ENCODE measurements around the gene SPESP1.

SPESP1 gene

DNA sequence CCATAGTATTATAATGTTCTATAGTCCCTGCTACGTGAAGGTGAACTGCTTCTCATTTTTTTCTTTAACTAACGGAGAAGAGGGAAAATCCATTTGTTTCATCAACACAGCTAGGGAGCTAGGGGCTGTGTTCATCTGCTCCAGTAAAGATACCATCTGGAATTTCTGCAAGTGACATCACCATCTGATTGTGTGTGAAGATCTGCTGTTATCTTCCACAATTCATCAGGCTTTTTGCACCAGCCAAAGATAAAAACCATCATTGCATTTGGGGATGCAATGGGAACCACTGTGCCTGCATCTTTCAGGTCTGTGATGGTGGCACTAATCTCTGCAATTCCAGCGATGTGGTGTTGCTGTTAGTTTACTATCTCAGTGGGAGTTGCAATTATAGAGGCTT lies 48.7 kb downstream of the SPESP1 start:
- no peak overlapping the region for H3K4me3 ChIP-seq (ENCODE audit: low read length)
- no peak for DNase-seq (ENCODE audit: low read depth)
- TF ChIP-seq, protein P1, sequence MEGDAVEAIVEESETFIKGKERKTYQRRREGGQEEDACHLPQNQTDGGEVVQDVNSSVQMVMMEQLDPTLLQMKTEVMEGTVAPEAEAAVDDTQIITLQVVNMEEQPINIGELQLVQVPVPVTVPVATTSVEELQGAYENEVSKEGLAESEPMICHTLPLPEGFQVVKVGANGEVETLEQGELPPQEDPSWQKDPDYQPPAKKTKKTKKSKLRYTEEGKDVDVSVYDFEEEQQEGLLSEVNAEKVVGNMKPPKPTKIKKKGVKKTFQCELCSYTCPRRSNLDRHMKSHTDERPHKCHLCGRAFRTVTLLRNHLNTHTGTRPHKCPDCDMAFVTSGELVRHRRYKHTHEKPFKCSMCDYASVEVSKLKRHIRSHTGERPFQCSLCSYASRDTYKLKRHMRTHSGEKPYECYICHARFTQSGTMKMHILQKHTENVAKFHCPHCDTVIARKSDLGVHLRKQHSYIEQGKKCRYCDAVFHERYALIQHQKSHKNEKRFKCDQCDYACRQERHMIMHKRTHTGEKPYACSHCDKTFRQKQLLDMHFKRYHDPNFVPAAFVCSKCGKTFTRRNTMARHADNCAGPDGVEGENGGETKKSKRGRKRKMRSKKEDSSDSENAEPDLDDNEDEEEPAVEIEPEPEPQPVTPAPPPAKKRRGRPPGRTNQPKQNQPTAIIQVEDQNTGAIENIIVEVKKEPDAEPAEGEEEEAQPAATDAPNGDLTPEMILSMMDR (conservative IDR thresholded peaks at IDR 0.05; ENCODE audit: low read length) = no peak

GRCh38 chr15:68979816-68980215 lies 49.5 kb downstream of the SPESP1 start:
- TF ChIP-seq, protein P1 (conservative IDR thresholded peaks at IDR 0.05; ENCODE audit: low read length) = no peak
- H3K4me3 ChIP-seq (ENCODE audit: low read length) = no peak overlapping the region
- no peak for DNase-seq (ENCODE audit: low read depth)

DNA sequence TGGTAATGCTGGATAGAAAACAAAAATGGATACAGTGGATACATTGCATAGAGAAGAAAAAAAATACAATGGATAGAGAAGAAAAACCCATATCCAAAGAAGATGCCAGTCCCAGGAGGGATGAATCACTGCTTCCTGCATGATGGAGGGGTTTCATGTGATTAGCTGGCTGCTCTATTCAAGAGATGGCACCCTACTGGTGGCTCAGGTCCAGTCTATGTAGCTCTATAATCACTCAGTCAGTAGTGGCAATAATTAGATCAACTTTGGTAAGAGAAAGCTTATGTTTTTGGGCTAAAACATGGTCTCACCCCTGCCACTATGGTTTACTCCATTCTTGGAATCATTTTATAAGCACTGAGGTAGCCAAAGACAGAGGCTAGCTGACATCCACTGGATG lies 50.5 kb downstream of the SPESP1 start:
- H3K4me3 ChIP-seq (ENCODE audit: low read length) = no peak overlapping the region
- TF ChIP-seq, protein P1 (conservative IDR thresholded peaks at IDR 0.05; ENCODE audit: low read length) = no peak
- no peak for DNase-seq (ENCODE audit: low read depth)

DNA sequence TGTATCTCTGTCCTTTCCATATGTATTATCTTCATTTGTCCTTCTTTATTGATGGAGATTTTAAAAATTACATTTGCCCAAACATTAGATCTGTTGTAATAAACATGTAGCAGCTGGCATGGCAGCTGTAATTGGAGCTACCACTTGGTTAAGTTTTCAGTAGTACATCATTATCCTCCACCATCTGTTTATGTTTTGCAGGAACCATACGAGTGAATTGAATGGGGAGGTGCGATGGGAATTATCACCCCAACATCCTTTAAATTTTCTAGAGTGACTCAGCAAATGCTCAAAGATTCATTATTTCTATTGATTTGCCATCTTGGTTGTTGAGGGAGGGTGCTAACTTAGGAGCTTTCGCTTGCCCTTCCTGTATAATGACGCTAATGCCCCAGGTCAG lies 51.6 kb downstream of the SPESP1 start:
- TF ChIP-seq, protein P1 (conservative IDR thresholded peaks at IDR 0.05; ENCODE audit: low read length) = no peak
- H3K4me3 ChIP-seq (ENCODE audit: low read length) = no peak overlapping the region
- no peak for DNase-seq (ENCODE audit: low read depth)

DNA sequence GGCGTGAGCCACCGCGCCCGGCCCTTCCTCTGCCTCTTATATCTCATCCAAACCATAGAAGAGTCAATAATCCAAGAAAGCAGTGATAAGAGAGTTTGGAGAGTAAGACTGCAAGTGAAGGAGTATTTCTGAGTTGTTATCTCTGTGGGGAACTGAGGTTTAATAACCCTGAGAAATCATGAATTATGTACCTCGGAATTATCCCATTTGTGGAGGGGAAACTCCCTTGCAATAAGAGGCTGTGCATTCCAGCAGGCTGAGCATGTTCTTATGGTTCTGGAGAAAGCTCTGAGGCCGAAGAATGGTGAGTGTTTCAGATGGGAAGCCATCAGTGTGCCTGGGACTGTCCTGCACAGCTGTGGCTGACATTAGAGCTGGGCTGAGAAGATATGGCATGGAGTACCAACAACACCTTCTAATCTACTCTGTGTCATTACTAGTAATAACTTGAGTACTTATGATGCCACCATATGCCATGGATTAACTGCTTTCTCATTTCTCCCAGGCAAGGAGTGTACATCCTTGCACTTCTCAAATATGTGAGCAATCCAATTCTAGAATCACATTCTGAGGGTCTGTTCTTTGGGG lies 52.7 kb downstream of the SPESP1 start:
- no peak for DNase-seq (ENCODE audit: low read depth)
- no peak overlapping the region for H3K4me3 ChIP-seq (ENCODE audit: low read length)
- TF ChIP-seq, protein P1 (conservative IDR thresholded peaks at IDR 0.05; ENCODE audit: low read length) = no peak

- DNase-seq (ENCODE audit: low read depth) = no peak
- TF ChIP-seq, protein P1 (conservative IDR thresholded peaks at IDR 0.05; ENCODE audit: low read length) = no peak
Measured at GRCh38 chr15:68983961-68984481, 53.7 kb downstream of the SPESP1 start.

GRCh38 chr15:68984586-68984985 lies 54.3 kb downstream of the SPESP1 start:
- no peak for DNase-seq (ENCODE audit: low read depth)
- H3K4me3 ChIP-seq (ENCODE audit: low read length) = no peak overlapping the region
- TF ChIP-seq, protein P1 (conservative IDR thresholded peaks at IDR 0.05; ENCODE audit: low read length) = no peak

More at GRCh38 chr15:68983961-68984481, 53.7 kb downstream of the SPESP1 start:
- H3K4me3 ChIP-seq (ENCODE audit: low read length) = no peak overlapping the region
